Epithelial cell of proximal tubule (primary cell): ENCODE results near the gene SHROOM3. TPM values are rescaled to one million over a fixed set of nuclear protein-coding genes. Genes with fewer than 3 reads are reported as not detected.

Experiments used
- DNase-seq: peaks from one replicate; pipeline ENCODE4 v3.0.0-alpha.2; 2011; ENCODE audit warnings: low read depth
- H3K4me3 ChIP-seq: 2 replicates; pipeline ENCODE4 v1.5.1; 2011; ENCODE audit warnings: low read depth, mild to moderate bottlenecking, low read length
- total RNA-seq: library from RNA; depleted of rRNA; stranded (reverse); fragments of >200 nt; gene quantifications from 2 replicates; pipeline ENCODE4 v1.2.3, GENCODE V29; 2015
- TF ChIP-seq, protein P1 (sequence below): conservative IDR thresholded peaks from 2 replicates; pipeline ENCODE4 v1.5.1; 2012; ENCODE audit warnings: low read depth, mild to moderate bottlenecking, low read length

Gene SHROOM3
- total RNA-seq, 1 donor from 2014 or later: 109 TPM

DNA sequence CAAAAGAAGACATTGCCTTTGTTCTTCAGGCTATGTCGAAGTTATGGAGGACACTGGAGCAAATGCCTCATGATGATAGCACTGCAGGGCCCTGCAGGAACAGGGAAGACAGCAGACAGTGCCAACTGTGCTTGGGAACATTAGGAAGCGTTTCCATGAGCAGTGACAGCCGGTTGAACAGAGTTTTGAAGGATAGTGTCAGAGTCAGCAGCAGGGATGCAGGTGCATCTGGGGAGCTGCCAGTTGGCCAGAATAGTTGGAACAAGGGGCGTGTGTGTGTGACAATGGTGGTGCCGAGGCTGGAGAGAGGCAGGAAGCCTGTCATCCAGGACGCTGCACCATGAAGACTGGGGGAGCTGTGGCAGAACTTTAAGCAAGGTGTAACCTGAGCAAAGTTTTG lies 88.6 kb downstream of the SHROOM3 start:
- DNase-seq: no peak
- TF ChIP-seq, protein P1, sequence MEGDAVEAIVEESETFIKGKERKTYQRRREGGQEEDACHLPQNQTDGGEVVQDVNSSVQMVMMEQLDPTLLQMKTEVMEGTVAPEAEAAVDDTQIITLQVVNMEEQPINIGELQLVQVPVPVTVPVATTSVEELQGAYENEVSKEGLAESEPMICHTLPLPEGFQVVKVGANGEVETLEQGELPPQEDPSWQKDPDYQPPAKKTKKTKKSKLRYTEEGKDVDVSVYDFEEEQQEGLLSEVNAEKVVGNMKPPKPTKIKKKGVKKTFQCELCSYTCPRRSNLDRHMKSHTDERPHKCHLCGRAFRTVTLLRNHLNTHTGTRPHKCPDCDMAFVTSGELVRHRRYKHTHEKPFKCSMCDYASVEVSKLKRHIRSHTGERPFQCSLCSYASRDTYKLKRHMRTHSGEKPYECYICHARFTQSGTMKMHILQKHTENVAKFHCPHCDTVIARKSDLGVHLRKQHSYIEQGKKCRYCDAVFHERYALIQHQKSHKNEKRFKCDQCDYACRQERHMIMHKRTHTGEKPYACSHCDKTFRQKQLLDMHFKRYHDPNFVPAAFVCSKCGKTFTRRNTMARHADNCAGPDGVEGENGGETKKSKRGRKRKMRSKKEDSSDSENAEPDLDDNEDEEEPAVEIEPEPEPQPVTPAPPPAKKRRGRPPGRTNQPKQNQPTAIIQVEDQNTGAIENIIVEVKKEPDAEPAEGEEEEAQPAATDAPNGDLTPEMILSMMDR: no peak
- H3K4me3 ChIP-seq: no peak overlapping the region

DNA sequence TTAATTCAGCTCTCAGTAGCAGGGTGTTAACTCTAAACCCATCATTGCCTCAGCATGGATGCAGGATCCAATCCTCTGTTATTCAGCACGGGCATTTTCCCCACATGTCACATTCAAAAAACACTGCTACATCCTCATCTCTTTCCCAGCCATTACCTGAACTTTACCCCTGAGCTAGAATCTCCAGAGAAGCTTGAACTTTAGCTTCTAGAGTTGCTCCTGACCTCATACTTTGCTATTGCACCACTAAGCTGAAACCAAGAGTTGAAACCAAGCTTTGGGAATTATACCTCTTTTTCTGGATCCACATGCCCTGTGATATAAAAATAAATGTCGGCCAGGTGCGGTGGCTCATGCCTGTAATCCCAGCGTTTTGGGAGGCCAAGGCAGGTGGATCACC lies 90.7 kb downstream of the SHROOM3 start:
- DNase-seq: no peak

DNA sequence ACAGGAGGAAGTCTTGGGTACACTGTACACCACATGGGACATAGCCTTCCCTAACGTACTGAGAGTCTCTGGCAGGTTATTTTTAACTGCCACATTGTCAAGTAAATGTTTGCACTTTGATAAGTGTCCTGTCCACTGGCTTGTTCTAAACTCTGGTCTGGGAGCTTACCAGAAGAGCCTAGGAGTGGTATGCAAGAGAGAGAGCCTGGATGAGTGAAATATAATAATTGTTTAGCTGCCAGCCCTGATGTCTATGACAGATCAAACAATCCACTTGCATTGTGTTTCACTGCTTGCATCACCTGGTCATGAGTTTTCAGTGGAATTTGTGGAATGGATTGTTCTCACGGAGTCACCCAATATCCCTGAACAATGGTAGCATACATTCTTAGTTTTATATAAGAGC lies 91.6 kb downstream of the SHROOM3 start:
- peak; percentile 67 for DNase-seq
- H3K4me3 ChIP-seq: no peak overlapping the region
- TF ChIP-seq, protein P1: no peak

More for the DNA sequence above, 90.7 kb downstream of the SHROOM3 start:
- TF ChIP-seq, protein P1: no peak
- no peak overlapping the region for H3K4me3 ChIP-seq

DNA sequence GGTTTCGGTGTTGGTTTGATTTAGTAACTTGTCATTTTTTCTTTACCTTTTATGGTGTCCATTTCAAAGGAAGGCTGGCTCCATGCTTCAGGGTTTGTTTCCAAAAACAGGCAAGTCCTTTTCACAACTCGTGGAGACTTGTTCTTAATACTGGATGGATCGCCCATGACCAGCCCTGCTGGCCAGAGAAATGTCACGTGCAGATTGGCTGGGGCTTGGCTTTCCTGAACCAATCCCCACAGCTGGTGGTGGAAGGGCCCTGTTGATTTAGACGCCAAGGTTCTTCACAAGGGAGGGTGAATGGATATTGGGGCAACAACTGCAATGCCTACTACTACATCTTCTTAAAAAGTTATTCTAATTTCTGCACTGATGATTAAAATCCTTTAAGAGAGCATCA lies 92.6 kb downstream of the SHROOM3 start:
- TF ChIP-seq, protein P1: no peak
- no peak for DNase-seq
- H3K4me3 ChIP-seq: no peak overlapping the region

DNA sequence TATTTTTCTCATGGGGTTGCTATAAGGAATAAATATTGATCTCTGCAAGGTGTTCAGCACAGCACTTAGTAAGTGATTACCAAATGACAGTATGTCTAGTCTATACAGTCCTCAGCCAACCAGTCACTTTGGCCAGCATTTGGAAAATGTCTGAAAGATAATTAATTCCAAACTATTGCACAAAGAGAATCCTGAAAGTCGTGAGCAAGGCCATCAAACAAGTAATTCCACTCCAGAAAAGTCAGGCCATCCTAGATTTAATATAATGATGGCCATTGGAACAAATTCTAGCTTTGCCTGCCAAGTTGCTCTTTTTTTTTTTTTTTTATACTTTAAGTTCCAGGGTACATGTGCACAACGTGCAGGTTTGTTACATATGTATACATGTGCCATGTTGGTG lies 96.6 kb downstream of the SHROOM3 start:
- no peak for DNase-seq
- TF ChIP-seq, protein P1: no peak
- H3K4me3 ChIP-seq: no peak overlapping the region

DNA sequence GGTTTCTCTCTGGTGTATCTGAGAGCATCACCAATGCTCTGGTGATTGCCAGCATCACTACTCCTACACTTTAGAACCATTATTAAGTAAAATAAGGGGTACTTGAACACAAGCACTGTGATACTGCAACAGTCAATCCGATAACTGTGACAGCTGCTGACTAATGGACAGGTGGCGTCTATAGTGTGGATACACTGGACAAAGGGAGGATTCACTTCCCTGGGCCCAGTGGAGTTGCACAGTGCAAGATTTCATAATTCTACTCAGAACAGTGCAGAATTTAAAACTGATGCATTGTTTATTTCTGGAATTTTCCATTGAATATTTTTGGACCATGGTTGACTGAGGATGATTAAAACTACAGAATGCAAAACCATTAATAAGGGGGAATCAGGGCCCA lies 97.8 kb downstream of the SHROOM3 start:
- TF ChIP-seq, protein P1: no peak
- DNase-seq: no peak
- H3K4me3 ChIP-seq: no peak overlapping the region

DNA sequence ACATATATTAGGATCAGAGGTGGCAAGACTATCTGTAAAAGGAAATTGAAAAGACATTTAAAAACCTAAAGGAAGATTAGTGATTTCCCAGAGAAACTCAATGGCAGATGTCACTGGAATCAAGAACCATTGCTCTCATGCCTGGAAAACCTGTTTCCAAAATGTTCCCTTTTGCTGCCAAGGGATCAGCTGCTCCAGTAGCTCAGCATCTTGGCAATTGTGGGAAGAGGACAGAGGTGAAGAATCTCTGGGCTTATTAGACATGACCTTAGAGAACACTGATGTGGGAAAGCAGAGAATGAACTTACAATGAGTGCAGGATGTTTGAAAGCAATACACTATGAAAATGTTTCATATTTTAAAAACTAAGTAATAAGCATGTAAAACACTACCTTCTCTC lies 98.3 kb downstream of the SHROOM3 start:
- DNase-seq: no peak
- H3K4me3 ChIP-seq: no peak overlapping the region
- TF ChIP-seq, protein P1: no peak
